ENCODE measurements around the gene ARHGAP29.

Gene ARHGAP29

DNA sequence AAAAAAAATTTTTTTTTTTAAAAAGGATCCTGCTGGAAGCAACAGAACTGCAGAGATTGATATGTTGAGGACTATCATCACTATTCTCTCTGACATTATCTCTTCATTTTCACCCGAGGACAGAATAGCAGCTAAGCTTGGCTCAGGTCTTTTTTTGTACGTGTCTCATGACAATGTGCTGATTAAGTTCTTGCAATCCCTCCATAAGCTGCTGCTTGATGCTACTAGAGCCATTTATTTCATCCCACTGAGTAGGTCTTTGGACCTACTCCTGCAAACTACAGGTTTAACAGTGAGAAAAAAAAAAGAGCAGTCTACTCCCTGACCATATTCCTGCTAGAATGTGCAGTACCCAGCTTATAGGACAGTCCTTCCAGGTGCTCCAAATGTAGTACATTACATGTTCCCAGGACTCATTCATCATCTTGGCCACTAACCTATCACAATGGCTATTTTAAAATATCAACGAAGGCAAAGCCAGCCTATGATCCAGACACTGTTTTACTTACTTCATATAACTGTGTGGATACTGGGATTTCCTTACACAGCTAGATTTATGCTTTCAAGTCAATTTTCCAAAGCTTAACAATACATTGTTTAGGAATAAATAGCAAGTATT lies 54.1 kb downstream of the ARHGAP29 start:
- Histone ChIP-seq H3K36me3 (replicated peaks; ENCODE audit: insufficient read depth, low read length) (no peaks in the 10 kb centered on the region), H3K27me3 (replicated peaks; ENCODE audit: insufficient read depth, low read length) (no peaks in the 10 kb centered on the region)

DNA sequence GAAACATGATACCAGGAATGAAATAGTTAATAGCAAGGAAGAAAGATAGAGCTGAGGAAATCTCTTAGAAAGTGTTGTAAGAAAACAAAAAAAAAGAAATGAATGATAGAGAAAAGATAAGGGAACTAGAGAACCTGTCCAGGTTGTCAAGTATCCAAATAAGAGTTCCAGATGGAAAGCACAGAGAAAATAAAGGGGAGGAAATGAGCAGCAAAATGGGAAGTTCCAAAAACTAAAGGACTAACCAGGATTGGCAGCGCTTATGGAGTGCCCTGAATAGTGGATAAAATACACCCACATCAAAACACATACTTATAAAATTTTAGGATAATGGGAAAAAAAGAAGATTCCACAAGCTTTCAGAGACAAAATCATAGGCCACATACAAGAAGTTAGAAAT lies 55.2 kb downstream of the ARHGAP29 start:
- no peak for DNase-seq
- H2AFZ ChIP-seq (ENCODE audit: low read length), result no peak overlapping the region
- H3K4me1 ChIP-seq (ENCODE audit: low read length), result no peaks in the 10 kb centered on the region
- no peak overlapping the region for H3K9ac ChIP-seq (ENCODE audit: low read length)
- TF ChIP-seq EZH2 (optimal IDR thresholded peaks at IDR 0.05; ENCODE audit: low read depth, low read length) (no peak), CTCF (IDR thresholded peaks at IDR 0.05; ENCODE audit: low read length) (no peak), EZH2phosphoT487 (IDR thresholded peaks at IDR 0.05; ENCODE audit: low read length) (no peak)
- H3F3A ChIP-seq (ENCODE audit: insufficient read depth, low read length), result no peaks in the 10 kb centered on the region
- H3K4me3 ChIP-seq (ENCODE audit: low read length), result no peak overlapping the region
- H4K20me1 ChIP-seq (ENCODE audit: insufficient read depth, low read length), result no peaks in the 10 kb centered on the region
- no peak overlapping the region for H3K4me2 ChIP-seq (ENCODE audit: low read depth, low read length)
- H3K27me3 ChIP-seq (replicated peaks; ENCODE audit: insufficient read depth, low read length), result no peaks in the 10 kb centered on the region
- no peak overlapping the region for H3K27ac ChIP-seq (ENCODE audit: low read length)
- no peaks in the 10 kb centered on the region for H3K36me3 ChIP-seq (replicated peaks; ENCODE audit: insufficient read depth, low read length)
- H3K79me2 ChIP-seq (ENCODE audit: low read length), result no peaks in the 10 kb centered on the region
- H3K9me3 ChIP-seq (replicated peaks; ENCODE audit: insufficient read depth, low read length), result no peaks in the 10 kb centered on the region
- no peaks in the 10 kb centered on the region for H3K9me2 ChIP-seq (replicated peaks; ENCODE audit: insufficient read depth, low read length)

More for the DNA sequence above, 54.1 kb downstream of the ARHGAP29 start:
- Histone ChIP-seq H3K79me2 (ENCODE audit: low read length) (no peaks in the 10 kb centered on the region), H3F3A (ENCODE audit: insufficient read depth, low read length) (no peaks in the 10 kb centered on the region), H3K9me2 (replicated peaks; ENCODE audit: insufficient read depth, low read length) (no peaks in the 10 kb centered on the region), H3K4me1 (ENCODE audit: low read length) (no peaks in the 10 kb centered on the region), H2AFZ (ENCODE audit: low read length) (no peak overlapping the region), H3K9me3 (replicated peaks; ENCODE audit: insufficient read depth, low read length) (no peaks in the 10 kb centered on the region), H3K4me2 (ENCODE audit: low read depth, low read length) (no peak overlapping the region), H3K27ac (ENCODE audit: low read length) (no peak overlapping the region), H3K4me3 (ENCODE audit: low read length) (no peak overlapping the region), H3K9ac (ENCODE audit: low read length) (no peak overlapping the region), H4K20me1 (ENCODE audit: insufficient read depth, low read length) (no peaks in the 10 kb centered on the region)
- no peak for TF ChIP-seq EZH2phosphoT487 (IDR thresholded peaks at IDR 0.05; ENCODE audit: low read length)
- no peak for TF ChIP-seq CTCF (IDR thresholded peaks at IDR 0.05; ENCODE audit: low read length)
- no peak for TF ChIP-seq EZH2 (optimal IDR thresholded peaks at IDR 0.05; ENCODE audit: low read depth, low read length)
- DNase-seq, result no peak

DNA sequence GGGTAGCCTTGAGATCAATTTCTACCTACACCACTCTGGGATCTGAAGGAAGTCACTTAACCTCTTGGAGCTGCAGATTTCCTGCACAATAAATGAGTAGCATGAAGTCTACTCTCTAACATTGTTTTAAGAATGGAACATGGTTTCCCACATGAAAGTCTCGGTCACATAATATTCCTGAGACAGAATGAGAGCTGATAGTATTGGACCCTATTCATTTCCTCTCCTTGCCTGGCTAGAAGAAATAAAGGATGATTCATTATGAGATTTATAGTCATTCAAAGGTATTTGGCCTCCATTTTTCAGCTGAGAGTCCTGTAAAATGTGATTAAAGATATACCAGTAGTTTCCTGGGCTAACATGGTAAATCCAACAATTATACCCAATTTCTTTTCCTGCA lies 56.7 kb downstream of the ARHGAP29 start:
- no peaks in the 10 kb centered on the region for H3K36me3 ChIP-seq (replicated peaks; ENCODE audit: insufficient read depth, low read length)
- H4K20me1 ChIP-seq (ENCODE audit: insufficient read depth, low read length), result no peaks in the 10 kb centered on the region
- no peak for DNase-seq
- no peak overlapping the region for H3K27ac ChIP-seq (ENCODE audit: low read length)
- H3K4me3 ChIP-seq (ENCODE audit: low read length), result no peak overlapping the region
- H3K4me1 ChIP-seq (ENCODE audit: low read length), result no peaks in the 10 kb centered on the region
- no peaks in the 10 kb centered on the region for H3K9me2 ChIP-seq (replicated peaks; ENCODE audit: insufficient read depth, low read length)
- H3K4me2 ChIP-seq (ENCODE audit: low read depth, low read length), result no peak overlapping the region
- no peaks in the 10 kb centered on the region for H3K9me3 ChIP-seq (replicated peaks; ENCODE audit: insufficient read depth, low read length)
- no peak overlapping the region for H2AFZ ChIP-seq (ENCODE audit: low read length)
- no peak overlapping the region for H3K9ac ChIP-seq (ENCODE audit: low read length)
- no peaks in the 10 kb centered on the region for H3F3A ChIP-seq (ENCODE audit: insufficient read depth, low read length)
- TF ChIP-seq EZH2 (optimal IDR thresholded peaks at IDR 0.05; ENCODE audit: low read depth, low read length) (no peak), EZH2phosphoT487 (IDR thresholded peaks at IDR 0.05; ENCODE audit: low read length) (no peak), CTCF (IDR thresholded peaks at IDR 0.05; ENCODE audit: low read length) (no peak)
- no peaks in the 10 kb centered on the region for H3K79me2 ChIP-seq (ENCODE audit: low read length)
- no peaks in the 10 kb centered on the region for H3K27me3 ChIP-seq (replicated peaks; ENCODE audit: insufficient read depth, low read length)

Data from MM.1S (cell line).